Measurements from ENCODE around the gene TSPAN4.

TSPAN4 gene

DNA sequence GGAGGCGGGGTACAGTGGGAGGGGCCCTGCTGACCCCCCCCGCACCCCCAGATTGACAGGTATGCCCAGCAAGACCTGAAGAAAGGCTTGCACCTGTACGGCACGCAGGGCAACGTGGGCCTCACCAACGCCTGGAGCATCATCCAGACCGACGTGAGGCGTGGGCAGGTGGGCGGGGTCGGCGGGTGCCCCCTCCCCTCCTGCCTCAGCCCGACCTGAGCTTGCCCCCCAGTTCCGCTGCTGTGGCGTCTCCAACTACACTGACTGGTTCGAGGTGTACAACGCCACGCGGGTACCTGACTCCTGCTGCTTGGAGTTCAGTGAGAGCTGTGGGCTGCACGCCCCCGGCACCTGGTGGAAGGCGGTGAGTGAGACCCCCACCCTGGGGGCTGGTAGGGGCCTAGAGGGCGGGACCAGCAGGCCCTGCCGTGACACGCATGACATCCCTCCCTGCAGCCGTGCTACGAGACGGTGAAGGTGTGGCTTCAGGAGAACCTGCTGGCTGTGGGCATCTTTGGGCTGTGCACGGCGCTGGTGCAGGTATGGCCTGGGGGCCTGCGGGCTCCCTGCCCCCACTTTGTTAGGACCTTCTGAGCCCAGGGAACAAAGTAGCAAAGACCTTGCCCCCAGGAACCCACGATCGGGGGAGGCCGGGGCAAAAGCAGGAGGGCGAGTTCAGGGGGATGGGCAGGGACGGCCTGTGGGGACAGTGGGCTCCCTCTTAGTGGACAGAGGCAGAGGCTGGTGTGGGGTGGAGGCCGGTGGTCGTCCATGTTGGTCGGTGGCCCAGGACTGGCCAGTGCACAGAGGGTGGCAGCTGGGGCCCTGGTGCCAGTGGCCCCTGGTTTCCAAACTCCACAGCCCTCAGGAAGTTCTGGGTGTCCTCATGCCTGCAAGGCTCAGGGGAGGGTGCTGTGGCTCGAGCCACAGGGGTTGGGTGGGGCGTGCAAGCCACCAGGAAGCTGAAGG is 23.1 kb downstream of the TSPAN4 start:
- DNase-seq, result no peak

GRCh38 chr11:866481-866880 is 23.8 kb downstream of the TSPAN4 start:
- DNase-seq, result no peak

GRCh38 chr11:867856-868358 is 25.3 kb downstream of the TSPAN4 start:
- DNase-seq, result no peak

DNA sequence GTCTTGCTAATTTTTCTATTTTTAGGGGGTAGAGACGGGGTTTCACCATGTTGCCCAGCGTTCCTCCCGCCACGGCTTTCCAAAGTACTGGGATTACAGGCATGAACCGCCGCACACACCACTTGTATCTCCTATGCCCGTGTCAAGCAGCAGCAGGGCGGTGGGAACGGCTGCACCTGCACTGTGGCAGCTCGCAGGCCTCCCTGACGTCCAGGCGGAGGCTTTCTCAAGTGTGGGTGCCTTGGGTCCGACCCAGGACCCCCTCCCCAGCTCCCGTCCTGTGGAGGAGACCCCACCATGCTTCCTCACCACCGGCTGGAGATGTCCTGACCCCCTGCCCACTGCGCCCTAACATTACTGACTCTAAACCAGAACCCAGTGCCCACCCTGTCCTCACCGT is 25.7 kb downstream of the TSPAN4 start:
- DNase-seq, result no peak

DNA sequence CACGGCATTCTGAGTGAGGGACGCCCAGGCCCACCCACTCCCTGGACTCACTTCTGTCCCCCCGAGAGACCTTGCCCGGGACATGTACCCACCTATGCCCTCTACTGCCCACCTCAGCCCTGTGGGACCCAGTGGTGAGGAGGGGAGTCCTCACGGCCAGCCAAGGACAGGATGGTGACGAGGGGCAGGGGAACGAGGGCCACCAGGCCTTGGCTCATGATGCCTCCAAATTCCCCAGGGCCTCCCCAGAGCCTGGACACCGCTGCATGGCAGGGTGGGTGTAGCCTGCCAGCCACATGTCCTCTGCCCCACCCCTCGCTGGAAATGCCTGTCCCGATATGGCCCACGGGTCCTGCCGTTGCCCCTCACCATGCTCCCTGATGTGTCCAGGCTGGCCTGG is 26.1 kb downstream of the TSPAN4 start:
- DNase-seq, result no peak

GRCh38 chr11:869399-870126 is 26.9 kb downstream of the TSPAN4 start:
- DNase-seq, result no peak

- DNase-seq, result no peak
These were observed 27.4 kb downstream of the TSPAN4 start for GRCh38 chr11:870127-870413.

- no peak for DNase-seq
These were observed 27.8 kb downstream of the TSPAN4 start for GRCh38 chr11:870418-870817.

- DNase-seq, result no peak
These were observed 28.8 kb downstream of the TSPAN4 start for GRCh38 chr11:871472-871871.

DNA sequence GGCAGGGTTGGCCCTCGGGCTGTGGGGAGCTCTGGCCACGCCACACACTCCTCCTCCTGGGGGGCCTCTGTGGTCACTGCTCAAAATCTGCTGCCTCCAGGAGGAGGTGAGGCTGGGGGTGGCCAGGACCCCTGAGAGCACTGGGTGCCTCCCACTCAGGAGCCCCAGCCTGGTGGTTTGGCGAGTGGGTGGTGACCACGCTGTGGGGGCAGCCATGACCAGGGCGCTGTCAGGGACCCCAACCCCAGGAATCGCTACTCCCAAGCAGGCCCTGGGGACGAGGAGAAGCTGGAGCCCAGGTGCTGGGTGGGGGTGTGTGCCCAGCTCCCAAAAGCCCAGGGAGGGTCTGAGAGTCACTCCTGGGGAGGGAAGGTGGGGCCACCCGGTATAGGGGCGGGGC is 30.1 kb downstream of the TSPAN4 start:
- no peak for DNase-seq

DNA sequence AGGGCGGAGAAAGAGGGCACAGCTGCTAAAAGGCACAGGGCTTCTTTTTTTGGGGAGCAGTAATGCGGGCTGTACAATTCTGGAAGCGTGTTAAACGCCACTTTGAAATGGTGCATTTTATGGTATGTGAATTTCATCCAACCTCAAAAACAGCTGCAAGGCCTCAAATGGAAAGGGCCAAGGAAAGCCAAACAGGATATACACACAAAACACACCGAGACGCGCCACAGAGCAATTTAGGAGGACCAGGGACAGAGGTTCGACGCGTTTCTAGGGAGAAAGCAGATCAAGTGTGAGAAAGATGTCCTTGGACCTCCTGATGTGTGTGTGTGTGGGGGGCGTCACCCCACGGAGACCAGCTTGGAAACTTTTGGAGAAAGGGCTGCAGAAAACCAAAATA is 31.1 kb downstream of the TSPAN4 start:
- no peak for DNase-seq

DNA sequence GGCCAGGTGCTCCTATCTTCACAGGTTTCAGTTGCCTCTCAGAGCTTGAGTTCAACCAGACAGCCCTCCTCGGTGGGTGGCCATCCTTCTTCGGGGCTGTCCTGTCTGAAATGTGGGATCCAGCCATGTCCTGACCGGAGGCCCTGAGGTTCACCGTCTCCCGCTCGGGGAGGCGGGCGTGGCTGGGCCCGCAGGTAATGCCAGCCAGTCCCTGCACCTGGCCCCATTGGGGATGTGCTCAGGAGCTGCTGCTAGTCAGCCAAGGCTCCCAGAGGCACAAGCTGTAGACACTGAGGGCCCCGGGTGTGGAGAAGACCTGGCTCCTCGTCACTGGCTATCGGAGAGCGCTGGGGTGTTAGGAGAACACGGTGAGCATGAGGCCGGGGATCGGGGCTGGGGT is 32.6 kb downstream of the TSPAN4 start:
- no peak for DNase-seq

GRCh38 chr11:875769-876301 is 33.2 kb downstream of the TSPAN4 start:
- no peak for DNase-seq

GRCh38 chr11:876545-876944 is 33.9 kb downstream of the TSPAN4 start:
- DNase-seq, result no peak

- DNase-seq, result no peak
These were observed 34.9 kb downstream of the TSPAN4 start for GRCh38 chr11:877565-877964.

- DNase-seq, result no peak
These were observed 37.8 kb downstream of the TSPAN4 start for GRCh38 chr11:880447-880846.

- no peak for DNase-seq
These were observed 39.9 kb downstream of the TSPAN4 start for GRCh38 chr11:882596-882995.

DNA sequence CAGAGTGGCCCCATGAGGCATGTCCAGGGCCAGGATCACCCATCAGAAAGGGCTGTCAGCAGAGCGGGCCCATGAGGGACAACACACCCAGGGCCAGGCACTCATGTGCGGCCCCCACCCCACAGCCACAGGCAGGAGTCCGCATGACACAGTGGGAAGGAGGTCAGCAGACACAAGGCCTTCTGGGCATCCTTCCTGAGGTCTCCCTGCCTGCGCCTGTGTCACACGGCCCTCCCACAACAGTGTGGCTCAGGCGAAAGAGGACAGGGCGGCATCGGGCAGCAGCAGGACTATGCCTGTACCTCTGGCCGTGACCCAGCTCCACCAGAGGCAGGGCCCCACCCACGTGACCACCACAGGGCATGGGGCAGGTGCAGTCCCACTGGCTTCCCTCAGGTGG is 40.9 kb downstream of the TSPAN4 start:
- no peak for DNase-seq

- no peak for DNase-seq
These were observed 42.0 kb downstream of the TSPAN4 start for GRCh38 chr11:884578-885070.

DNA sequence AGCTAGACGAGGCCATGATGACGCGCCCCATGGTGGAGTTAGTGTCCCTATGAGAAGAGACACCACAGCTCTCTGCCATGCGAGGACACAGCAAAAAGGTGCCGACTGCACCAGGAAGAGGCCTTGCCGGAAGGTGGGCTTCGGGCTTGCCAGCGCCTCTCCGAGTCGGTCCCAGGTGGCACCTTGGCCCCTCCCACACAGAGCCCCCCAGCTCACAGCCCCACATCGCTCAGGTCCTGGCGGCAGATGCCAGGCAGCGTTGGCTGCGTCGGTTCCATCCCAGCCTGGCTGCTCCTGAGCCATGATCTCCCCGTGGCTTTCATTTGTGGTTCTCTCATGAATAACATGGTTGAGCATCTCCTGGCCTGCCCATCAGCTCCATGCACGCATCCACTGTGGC is 43.9 kb downstream of the TSPAN4 start:
- no peak for DNase-seq

GRCh38 chr11:887589-887988 is 44.9 kb downstream of the TSPAN4 start:
- no peak for DNase-seq

DNA sequence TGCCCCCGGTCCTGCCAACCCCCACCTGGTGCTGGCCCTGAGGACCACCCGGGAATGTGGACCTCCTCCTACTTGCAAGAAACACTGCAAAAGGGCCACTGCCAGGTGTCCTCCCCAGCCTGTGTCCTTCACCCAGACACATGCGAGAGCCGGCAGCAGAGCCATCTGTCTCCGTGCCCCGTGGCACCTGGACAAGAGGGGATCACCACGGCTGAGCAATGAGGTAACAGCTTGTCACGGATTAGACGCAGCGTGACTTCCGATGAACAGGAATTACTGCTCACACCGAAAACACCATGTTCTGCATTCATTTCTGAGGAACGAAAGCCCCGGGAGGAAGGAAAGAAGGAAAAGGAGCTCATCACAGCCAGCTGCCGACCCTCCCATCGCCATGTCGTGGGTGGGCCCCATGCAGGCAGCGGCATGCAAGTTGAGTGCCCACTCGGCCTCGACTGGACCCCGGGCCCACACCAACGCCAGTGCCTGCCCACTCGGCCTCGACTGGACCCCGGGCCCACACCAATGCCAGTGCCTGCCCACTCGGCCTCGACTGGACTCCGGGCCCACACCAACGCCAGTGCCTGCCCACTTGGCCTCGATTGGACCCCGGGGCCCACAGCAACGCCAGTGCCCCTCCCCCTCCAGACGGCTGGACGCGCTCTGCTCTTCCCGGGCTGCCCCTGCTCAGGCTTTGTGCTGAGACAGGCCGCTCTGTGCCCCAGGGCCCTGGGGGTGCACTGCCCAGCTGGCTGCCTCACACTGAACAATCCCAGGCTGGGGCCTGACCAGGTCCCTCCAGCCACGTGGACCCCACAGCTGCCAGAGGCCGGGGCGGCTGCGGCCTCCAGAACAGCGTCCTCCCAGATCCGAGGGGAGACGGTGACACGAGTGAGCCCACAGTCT is 45.9 kb downstream of the TSPAN4 start:
- DNase-seq, result no peak
